ENCODE measurements around the gene CRTAC1.

DNA sequence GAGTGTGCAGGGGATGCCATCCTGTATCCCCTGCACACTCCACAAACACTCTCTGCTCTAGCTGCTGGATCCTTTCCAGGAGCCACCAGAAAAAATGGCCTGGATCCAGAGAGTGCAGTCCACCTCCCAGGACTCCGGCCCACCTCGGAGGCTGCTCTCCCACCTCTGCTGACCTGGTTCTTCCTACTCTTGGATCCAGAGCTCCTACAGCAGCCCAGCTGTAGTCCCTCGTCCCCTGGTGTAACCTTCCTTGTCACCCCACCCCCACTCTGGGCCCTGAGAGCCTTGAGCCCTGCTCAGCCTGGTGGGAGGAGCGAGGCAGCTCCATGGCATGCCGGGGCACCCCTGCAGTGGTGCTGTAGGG lies 126.4 kb downstream of the CRTAC1 start:
- TF ChIP-seq, protein P1, sequence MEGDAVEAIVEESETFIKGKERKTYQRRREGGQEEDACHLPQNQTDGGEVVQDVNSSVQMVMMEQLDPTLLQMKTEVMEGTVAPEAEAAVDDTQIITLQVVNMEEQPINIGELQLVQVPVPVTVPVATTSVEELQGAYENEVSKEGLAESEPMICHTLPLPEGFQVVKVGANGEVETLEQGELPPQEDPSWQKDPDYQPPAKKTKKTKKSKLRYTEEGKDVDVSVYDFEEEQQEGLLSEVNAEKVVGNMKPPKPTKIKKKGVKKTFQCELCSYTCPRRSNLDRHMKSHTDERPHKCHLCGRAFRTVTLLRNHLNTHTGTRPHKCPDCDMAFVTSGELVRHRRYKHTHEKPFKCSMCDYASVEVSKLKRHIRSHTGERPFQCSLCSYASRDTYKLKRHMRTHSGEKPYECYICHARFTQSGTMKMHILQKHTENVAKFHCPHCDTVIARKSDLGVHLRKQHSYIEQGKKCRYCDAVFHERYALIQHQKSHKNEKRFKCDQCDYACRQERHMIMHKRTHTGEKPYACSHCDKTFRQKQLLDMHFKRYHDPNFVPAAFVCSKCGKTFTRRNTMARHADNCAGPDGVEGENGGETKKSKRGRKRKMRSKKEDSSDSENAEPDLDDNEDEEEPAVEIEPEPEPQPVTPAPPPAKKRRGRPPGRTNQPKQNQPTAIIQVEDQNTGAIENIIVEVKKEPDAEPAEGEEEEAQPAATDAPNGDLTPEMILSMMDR (conservative IDR thresholded peaks at IDR 0.05) = no peak
- TF ChIP-seq ZFX (IDR thresholded peaks at IDR 0.05) = no peak
